GM12892 (cell line): ENCODE results near the gene CAMKV.

ENCODE experiments used
- POLR2A ChIP-seq: IDR thresholded peaks from 2 replicates; pipeline ENCODE4 v1.6.1; 2011; ENCODE audit warnings: low read depth, low read length, control low read depth
- POLR2AphosphoS5 ChIP-seq: IDR thresholded peaks from 2 replicates; pipeline ENCODE4 v1.6.1; 2011; ENCODE audit warnings: low read depth, low read length, control low read depth
- TAF1 ChIP-seq: IDR thresholded peaks from 2 replicates; pipeline ENCODE4 v1.6.1; 2011; ENCODE audit warnings: low read depth, mild to moderate bottlenecking, control low read depth, low read length, borderline replicate concordance

GRCh38 chr3:49900491-49901153 is 30.9 kb upstream of the CAMKV start:
- TF ChIP-seq POLR2A (no peak), POLR2AphosphoS5 (no peak), TAF1 (no peak)
